GM19023 (cell line): ENCODE data around the gene GNAQ.

ENCODE experiments used
- ATAC-seq: cut with Tn5 transposase; IDR thresholded peaks from one replicate; pipeline ENCODE4 v1.9.1; 2021; ENCODE audit warnings: mild to moderate bottlenecking, moderate library complexity; ENCODE audit not compliant: unreplicated experiment

GNAQ gene

GRCh38 chr9:78032730-78033457 is 1.3 kb upstream of the GNAQ start:
- ATAC-seq, result no peak

DNA sequence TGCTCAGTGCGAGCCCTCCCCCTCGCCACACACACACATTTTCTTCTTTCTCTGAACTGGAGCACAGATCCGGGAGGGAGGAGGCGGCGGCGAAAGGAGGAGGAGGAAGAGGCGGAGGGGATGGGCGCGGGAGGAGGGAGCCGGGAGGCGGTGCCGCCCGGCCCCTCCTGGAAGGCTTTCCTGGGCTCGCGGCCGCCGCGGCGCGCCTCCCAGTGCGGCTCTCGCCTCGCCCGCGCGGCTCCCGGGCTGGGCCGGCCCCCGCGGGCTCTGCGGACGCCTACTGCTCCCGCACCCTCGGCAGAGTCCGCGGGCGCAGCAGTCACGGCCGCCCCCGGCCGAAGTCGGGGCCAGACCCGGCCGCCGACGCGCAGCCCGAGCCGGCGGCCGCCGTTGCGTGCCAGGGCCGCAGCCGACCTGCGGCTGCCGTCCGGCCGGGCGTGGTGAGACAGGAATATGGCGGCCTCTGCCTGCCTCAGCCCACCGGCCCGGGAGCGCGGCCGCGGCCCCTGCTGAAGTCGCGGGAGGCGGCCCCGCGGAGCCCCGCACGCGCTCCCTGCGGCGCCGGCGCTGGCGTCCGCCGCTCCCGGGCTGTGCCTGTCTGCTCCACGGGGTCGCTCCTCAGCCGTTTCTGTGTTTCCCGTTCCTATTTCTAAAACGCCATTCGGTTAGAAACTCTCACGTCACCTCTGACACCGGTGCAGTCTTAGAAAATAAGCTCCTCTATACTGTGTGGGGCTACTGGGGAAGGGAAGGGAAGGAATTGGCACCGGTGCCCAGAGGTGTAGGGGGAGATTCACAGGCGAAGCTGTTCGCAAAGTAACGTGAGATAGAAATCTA is 500 bp upstream of the GNAQ start:
- no peak for ATAC-seq

- no peak for ATAC-seq
Observed at GRCh38 chr9:78030553-78031443, 813 bp downstream of the GNAQ start.

DNA sequence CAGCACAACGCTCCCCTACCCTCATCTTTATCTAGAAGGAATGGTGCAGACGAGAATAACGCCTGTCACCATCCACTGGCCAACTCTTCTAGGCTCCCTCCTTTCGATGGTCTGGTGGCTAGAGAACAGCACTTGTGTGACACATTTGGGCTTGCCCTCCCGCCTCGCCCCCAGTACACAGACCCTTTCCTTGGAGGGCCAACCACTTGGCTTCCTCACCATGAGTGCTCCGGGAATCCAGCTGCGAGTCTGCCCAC is 1.4 kb downstream of the GNAQ start:
- no peak for ATAC-seq

- no peak for ATAC-seq
Observed at GRCh38 chr9:78029551-78030295, 1.9 kb downstream of the GNAQ start.

DNA sequence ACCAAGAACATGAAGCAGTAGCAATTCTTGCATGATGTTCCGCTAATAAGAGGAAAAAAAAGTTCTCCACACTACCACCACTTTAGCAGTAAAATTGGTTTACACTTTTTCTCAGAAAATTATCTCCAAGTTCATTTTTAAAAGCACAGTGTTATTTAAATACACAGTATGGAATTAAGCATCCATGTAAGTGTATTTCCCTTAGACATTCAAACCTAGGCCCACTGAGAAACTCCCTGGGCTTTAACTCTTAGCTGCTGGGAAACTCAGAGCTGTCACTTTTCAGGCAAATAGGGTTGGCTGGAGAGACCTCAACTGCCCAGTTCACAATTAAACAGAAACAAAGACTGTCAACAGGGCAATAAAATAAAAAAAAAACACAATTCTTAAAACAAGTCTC is 2.7 kb downstream of the GNAQ start:
- no peak for ATAC-seq

- ATAC-seq, result no peak
Observed at GRCh38 chr9:78026947-78027346, 4.7 kb downstream of the GNAQ start.

DNA sequence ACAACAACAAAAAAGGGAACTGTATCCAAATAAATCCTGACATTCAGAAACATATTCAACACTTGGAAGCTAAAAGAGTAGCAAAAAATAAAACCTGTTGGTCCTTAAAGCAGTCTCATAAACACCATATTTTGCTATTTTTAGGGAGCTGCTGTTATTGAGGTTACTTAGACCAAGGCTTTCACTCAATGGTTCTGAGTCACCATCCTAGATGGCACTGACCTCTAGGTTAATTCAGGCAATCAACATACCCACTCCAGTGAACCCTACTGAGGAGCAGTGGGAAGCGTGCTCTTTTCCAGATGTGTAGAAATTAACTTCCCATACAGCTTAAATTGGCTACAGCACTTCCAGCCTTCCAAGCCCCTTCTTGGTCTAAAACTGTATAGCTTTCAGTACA is 5.2 kb downstream of the GNAQ start:
- ATAC-seq, result no peak

DNA sequence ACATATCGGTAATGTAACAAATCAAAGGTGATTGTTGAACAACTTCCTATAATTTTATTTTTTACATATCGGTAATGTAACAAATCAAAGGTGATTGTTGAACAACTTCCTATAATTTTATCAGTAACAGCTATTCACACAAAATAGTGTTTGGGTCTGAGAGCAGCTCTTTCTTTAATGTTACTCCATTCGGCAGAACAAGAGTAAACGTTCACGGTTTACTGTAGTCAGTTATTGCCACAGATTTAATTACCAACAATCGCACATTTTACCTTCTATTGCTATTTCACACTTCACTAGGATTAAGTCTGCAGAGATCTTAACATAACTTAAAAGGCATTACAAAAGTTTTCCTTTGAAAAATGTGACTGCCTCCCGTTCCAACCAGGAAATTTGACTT is 6.4 kb downstream of the GNAQ start:
- ATAC-seq, result no peak

DNA sequence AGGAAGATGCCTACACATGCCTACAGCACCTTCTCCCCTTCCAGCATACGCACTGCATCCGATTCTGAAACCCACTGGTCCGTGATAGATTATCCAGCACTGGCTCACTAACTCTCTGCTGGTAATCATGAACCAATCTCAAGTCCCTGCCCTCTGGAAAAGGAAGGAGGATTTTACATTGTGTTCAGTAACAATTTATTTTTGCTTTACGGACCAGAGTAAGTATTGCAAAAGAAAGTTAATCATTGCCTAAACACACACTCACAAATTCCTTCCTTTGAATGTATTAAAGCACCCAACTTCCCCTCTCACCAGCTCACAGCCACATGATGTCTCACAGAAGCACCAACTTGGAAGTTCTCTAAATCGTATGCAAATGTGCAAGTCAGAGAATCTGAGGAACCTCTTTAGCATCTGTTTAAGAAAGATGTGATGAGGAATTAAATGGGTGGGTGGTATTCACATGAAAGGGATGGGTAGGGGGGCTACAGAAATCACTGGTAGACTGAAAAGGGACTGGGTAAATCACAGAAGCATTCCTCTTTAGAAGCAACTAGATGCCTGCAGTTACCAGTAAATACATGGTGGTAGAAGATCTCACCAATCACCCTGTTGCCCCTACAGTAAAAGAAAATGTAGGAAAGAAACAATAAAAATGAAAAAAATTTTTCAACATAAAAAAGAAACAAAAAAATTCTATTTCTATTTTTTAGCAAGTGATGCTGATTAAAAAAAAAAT is 8.4 kb downstream of the GNAQ start:
- no peak for ATAC-seq

- ATAC-seq, result no peak
Observed at GRCh38 chr9:78021697-78022096, 9.9 kb downstream of the GNAQ start.

GRCh38 chr9:78017190-78017693 is 14.4 kb downstream of the GNAQ start:
- ATAC-seq, result no peak

DNA sequence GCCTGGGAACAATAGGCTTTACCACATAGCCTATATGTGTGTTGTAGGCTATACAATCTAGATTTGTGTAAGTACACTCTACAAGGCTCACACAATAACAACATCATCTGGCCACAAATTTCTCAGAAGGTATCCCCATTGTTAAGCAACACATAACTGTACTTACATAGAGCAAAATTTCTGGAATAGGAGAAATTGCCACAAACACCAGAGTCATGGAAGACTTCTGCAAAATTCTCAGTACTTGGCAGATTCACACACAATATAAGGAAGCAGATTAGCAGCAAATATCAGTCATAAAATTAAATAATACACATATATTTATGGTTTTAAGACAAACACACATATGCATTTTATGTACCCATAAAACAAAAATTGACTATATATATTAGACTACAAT is 16.4 kb downstream of the GNAQ start:
- ATAC-seq, result no peak

DNA sequence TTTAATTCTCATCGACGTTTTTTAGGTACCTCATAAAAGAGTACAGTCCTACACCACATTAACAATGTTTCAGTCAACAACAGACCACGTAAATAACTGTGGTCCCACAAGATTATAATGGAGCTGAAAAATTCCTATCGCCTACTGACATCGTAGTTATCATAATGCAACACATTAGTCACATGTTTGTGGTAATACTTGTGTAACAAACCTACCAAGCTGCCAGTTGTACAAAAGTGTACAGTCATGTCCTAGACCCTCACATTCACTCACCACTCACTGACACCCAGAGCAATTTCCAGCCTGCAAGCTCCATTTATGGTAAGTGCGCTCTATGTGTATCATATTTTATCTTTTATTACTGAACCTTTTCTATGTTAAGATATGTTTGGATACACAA is 16.8 kb downstream of the GNAQ start:
- no peak for ATAC-seq

DNA sequence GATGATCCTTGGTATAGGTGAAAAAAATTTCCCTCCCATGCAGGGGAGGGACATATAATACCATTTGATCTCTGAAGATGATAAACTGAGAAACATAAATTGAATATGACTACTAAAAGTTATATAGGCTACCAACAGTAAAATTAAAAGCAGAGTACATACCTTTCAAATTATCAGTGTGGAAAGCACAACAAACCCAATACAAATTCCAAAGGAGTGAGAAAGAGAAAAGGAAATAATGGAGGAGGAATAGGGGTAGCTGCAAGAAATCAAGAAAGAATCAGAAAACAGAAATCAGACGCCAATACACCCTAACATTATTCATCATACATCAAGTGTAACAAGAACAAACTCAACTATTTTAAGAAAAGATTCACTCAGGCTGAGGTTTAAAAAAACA is 17.7 kb downstream of the GNAQ start:
- no peak for ATAC-seq

- ATAC-seq, result no peak
Observed at GRCh38 chr9:78011049-78011448, 20.6 kb downstream of the GNAQ start.

GRCh38 chr9:78010445-78010844 is 21.2 kb downstream of the GNAQ start:
- no peak for ATAC-seq

- ATAC-seq, result no peak
Observed at GRCh38 chr9:78009186-78009585, 22.4 kb downstream of the GNAQ start.

- ATAC-seq, result no peak
Observed at GRCh38 chr9:78006734-78007133, 24.9 kb downstream of the GNAQ start.
